Body of pancreas (tissue), 4 donors: ENCODE measurements around the gene KCNJ10. TPM values are rescaled to one million over a fixed set of nuclear protein-coding genes. Genes with fewer than 3 reads are reported as not detected.

ENCODE experiments used
- ATAC-seq: fragments of 150-250 bp; one replicate; pipeline ENCODE4 v1.9.1; 2016
- DNase-seq, 4 donors: peaks; one replicate each; pipeline ENCODE4 v3.0.0-alpha.2; 2019
- H3K27ac ChIP-seq, 4 donors: fragments of 200-600 bp; sonication (generic); 1 replicate in 3 of 4; 2 replicates in 1 of 4; pipeline versions ENCODE4 v1.5.1 to v1.6.1; 2016 to 2019; ENCODE audit warnings: mild to moderate bottlenecking in 1 of 4, mixed read lengths in 1 of 4, moderate library complexity in 1 of 4
- H3K27me3 ChIP-seq, 2 donors: fragments of 200-600 bp; sonication (generic); one replicate each; pipeline ENCODE4 v1.6.0; 2016; ENCODE audit warnings: mild to moderate bottlenecking in 1 of 2
- H3K36me3 ChIP-seq, 2 donors: fragments of 200-600 bp; sonication (generic); replicated peaks in 1 of 2; 2 replicates each; pipeline ENCODE4 v1.5.1; 2016; ENCODE audit warnings: low read depth in 2 of 2; ENCODE audit not compliant: insufficient read depth in 1 of 2
- H3K4me1 ChIP-seq: fragments of 200-600 bp; sonication (generic); one replicate; pipeline ENCODE4 v1.6.0; 2016
- H3K4me3 ChIP-seq, 2 donors: fragments of 200-600 bp; sonication (generic); 1 replicate in 1 of 2; 2 replicates in 1 of 2; pipeline ENCODE4 v1.5.1; 2016 to 2019
- H3K9me3 ChIP-seq, 3 donors: fragments of 200-600 bp; sonication (generic); 1 replicate in 2 of 3; 2 replicates in 1 of 3; pipeline ENCODE4 v1.5.1; 2016
- POLR2A ChIP-seq, 3 donors: fragments of 450-650 bp; IDR thresholded peaks; one replicate each; pipeline ENCODE4 v1.6.1; 2016; ENCODE audit warnings: antibody characterized with exemption in 3 of 3, mild to moderate bottlenecking in 2 of 3
- WGBS, 2 donors: methylation state at CpG; one replicate each; pipeline ENCODE4 v1.1.5; 2017; 5-methylcytosine and 5-hydroxymethylcytosine counted together
- intact Hi-C: fragments of 100-400 bp; cut with DNase I; formaldehyde crosslinking; loops from one replicate; pipeline ENCODE4 v1.15.1; 2023
- total RNA-seq, 2 donors: library from RNA; depleted of rRNA; stranded (reverse); fragments of >200 nt; gene quantifications; one replicate each; pipeline ENCODE4 v1.1.0, GENCODE V29; 2016
- TF ChIP-seq, protein P1 (sequence below), 7 experiments: fragments of 450-650 bp in 4 of 7; fragments of 200-600 bp in 3 of 7; sonication (generic) in 3 of 7; IDR thresholded peaks; one replicate each; pipeline ENCODE4 v1.5.1; 2016 to 2019; ENCODE audit warnings: antibody characterized with exemption in 7 of 7

KCNJ10 gene
- total RNA-seq, 2 donors from 2014 or later: not detected

DNA sequence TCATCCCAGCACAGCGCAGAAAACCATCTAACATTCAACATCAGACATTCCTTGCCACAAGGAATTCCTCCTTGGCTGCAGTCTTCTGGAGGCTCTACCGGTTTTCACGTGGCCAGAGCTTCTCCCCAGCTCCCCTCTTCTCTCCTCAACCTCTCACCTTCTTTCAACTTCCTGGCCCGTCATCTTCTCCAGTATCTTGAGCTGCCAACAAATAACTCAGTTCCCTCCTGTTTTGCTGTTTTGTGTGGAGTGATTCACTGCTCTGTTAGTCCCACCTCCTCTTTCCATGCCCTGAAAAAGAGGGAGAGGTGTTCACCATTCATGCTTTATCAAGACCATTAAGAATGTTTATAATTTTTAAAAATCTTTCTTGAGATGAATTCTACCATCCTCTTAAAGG is 70.8 kb downstream of the KCNJ10 start:
- WGBS, 2 donors: 59 to 62% methylated on average over 4 of the region's 4 CpGs
- ATAC-seq: no peak
- H3K27ac ChIP-seq: no peak overlapping the region
- H3K4me3 ChIP-seq: no peak overlapping the region
- no peaks in the 10 kb centered on the region for H3K4me1 ChIP-seq
- H3K36me3 ChIP-seq: no peaks in the 10 kb centered on the region
- no peaks in the 10 kb centered on the region for H3K9me3 ChIP-seq
- DNase-seq: no peak
- TF ChIP-seq, protein P1, sequence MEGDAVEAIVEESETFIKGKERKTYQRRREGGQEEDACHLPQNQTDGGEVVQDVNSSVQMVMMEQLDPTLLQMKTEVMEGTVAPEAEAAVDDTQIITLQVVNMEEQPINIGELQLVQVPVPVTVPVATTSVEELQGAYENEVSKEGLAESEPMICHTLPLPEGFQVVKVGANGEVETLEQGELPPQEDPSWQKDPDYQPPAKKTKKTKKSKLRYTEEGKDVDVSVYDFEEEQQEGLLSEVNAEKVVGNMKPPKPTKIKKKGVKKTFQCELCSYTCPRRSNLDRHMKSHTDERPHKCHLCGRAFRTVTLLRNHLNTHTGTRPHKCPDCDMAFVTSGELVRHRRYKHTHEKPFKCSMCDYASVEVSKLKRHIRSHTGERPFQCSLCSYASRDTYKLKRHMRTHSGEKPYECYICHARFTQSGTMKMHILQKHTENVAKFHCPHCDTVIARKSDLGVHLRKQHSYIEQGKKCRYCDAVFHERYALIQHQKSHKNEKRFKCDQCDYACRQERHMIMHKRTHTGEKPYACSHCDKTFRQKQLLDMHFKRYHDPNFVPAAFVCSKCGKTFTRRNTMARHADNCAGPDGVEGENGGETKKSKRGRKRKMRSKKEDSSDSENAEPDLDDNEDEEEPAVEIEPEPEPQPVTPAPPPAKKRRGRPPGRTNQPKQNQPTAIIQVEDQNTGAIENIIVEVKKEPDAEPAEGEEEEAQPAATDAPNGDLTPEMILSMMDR (IDR thresholded peaks at IDR 0.05): no peak
- no peaks in the 10 kb centered on the region for H3K27me3 ChIP-seq
- intact Hi-C loops: no loop called here

- Histone ChIP-seq H3K27ac (no peak overlapping the region), H3K27me3 (no peaks in the 10 kb centered on the region), H3K4me1 (no peaks in the 10 kb centered on the region), H3K36me3 (no peaks in the 10 kb centered on the region), H3K9me3 (no peaks in the 10 kb centered on the region), H3K4me3 (no peak overlapping the region)
- intact Hi-C loops: no loop called here
- ATAC-seq (no peak), DNase-seq (no peak)
- TF ChIP-seq POLR2A (IDR thresholded peaks at IDR 0.05): no peak
- TF ChIP-seq, protein P1 (IDR thresholded peaks at IDR 0.05): no peak
Observed at GRCh38 chr1:159996653-159997052, 73.3 kb downstream of the KCNJ10 start.

GRCh38 chr1:159994896-159995295 is 75.1 kb downstream of the KCNJ10 start:
- Histone ChIP-seq H3K4me3 (no peak overlapping the region), H3K27me3 (no peaks in the 10 kb centered on the region), H3K36me3 (no peaks in the 10 kb centered on the region), H3K4me1 (no peaks in the 10 kb centered on the region), H3K9me3 (no peaks in the 10 kb centered on the region), H3K27ac (no peak overlapping the region)
- TF ChIP-seq, protein P1 (IDR thresholded peaks at IDR 0.05): no peak
- TF ChIP-seq POLR2A (IDR thresholded peaks at IDR 0.05): no peak
- WGBS, 2 donors: 72 to 76% methylated on average over 2 of the region's 2 CpGs
- intact Hi-C loops: no loop called here
- no peak for ATAC-seq
- DNase-seq: no peak

DNA sequence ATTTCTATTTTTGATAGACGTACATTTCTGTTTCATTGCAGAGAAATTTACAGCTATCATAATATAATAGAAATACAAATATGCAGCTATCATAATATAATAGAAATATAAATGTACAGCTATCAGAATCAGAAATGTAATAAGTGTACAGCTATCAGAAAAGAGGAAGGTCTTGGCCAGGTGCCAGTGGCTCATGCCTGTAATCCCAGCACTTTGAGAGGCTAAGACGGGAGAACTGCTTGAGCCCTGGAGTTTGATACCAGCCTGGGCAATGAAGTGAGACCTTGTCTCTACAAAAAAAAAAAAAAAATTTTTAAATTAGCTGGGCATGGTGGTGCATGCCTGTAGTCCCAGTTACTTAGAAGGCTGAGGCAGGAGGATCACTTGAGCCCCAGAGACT is 76.0 kb downstream of the KCNJ10 start:
- Histone ChIP-seq H3K36me3 (no peaks in the 10 kb centered on the region), H3K9me3 (no peaks in the 10 kb centered on the region), H3K27ac (no peak overlapping the region), H3K27me3 (no peaks in the 10 kb centered on the region), H3K4me3 (no peak overlapping the region), H3K4me1 (no peaks in the 10 kb centered on the region)
- intact Hi-C loops: no loop called here
- 47 to 72% methylated on average over 2 of the region's 2 CpGs for WGBS, 2 donors
- TF ChIP-seq POLR2A (IDR thresholded peaks at IDR 0.05): no peak
- TF ChIP-seq, protein P1 (IDR thresholded peaks at IDR 0.05): no peak
- ATAC-seq: no peak
- DNase-seq: peak in 1 of 4 donors; percentile 27

DNA sequence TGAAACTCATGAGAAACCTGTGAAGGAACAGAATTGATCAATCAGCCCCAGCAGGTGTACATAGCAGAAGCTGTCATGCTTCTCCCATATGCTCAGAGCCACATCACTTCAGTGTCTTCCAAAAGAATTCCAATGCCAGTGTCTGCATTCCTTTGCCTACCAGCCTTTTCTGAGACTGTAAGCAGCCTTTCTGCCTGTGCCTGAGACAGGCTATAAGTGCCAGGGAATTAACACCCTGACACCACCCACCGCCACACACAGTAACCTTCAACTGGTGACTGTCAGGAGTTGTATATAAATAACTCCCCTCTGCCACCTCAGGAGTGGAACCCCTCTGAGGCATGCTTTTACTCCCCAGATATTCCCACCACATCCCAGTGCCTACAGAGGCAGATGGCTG is 77.8 kb downstream of the KCNJ10 start:
- intact Hi-C loops: no loop called here
- DNase-seq (no peak), ATAC-seq (no peak)
- 83 to 89% methylated on average over 1 of the region's 1 CpG for WGBS, 2 donors
- Histone ChIP-seq H3K9me3 (no peaks in the 10 kb centered on the region), H3K27ac (no peak overlapping the region), H3K4me3 (no peak overlapping the region), H3K27me3 (no peaks in the 10 kb centered on the region), H3K4me1 (no peaks in the 10 kb centered on the region), H3K36me3 (no peaks in the 10 kb centered on the region)
- TF ChIP-seq POLR2A (IDR thresholded peaks at IDR 0.05): no peak
- TF ChIP-seq, protein P1 (IDR thresholded peaks at IDR 0.05): no peak
